K562 (cell line): ENCODE results near the gene PRPF8. TPM values are rescaled to one million over a fixed set of nuclear protein-coding genes. Genes with fewer than 3 reads are reported as not detected.

Source experiments
- ATF1 ChIP-seq, 2 experiments: fragments of 450-650 bp in 1 of 2; IDR thresholded peaks; 2 replicates each; pipeline ENCODE4 v1.6.1; 2016; ENCODE audit warnings: missing compliant biosample characterization in 1 of 2, missing genetic modification characterization in 1 of 2
- CCAR2 ChIP-seq: fragments of 200-400 bp; formaldehyde crosslinking; IDR thresholded peaks from 2 replicates; pipeline ENCODE4 v1.6.1; 2017; ENCODE audit warnings: mild to moderate bottlenecking, low read depth, low read length
- EP400 ChIP-seq: fragments of 450-650 bp; IDR thresholded peaks from 2 replicates; pipeline ENCODE4 v1.6.1; 2017; ENCODE audit warnings: antibody characterized with exemption, mild to moderate bottlenecking, moderate library complexity
- EZH2 ChIP-seq: IDR thresholded peaks from 2 replicates; pipeline ENCODE4 v1.6.1; 2012; ENCODE audit warnings: low read depth, mild to moderate bottlenecking, inconsistent platforms, low read length, borderline replicate concordance
- HDAC1 ChIP-seq, 2 experiments: fragments of 450-650 bp; IDR thresholded peaks; 2 replicates each; pipeline ENCODE4 v1.6.1; 2016 to 2017; ENCODE audit warnings: inconsistent platforms in 1 of 2, mild to moderate bottlenecking in 1 of 2, moderate library complexity in 1 of 2
- MBD2 ChIP-seq: sonication (generic); IDR thresholded peaks from 2 replicates; pipeline ENCODE4 v1.6.1; 2016; ENCODE audit warnings: low read depth, borderline replicate concordance
- NONO ChIP-seq, 2 experiments: fragments of 200-400 bp in 1 of 2; fragments of 450-650 bp in 1 of 2; formaldehyde crosslinking in 1 of 2; IDR thresholded peaks; 2 replicates each; pipeline ENCODE4 v1.6.1; 2017; ENCODE audit warnings: low read depth in 2 of 2, mild to moderate bottlenecking in 2 of 2, moderate library complexity in 2 of 2, low read length in 1 of 2
- PHF8 ChIP-seq: fragments of 200-600 bp; sonication (generic); IDR thresholded peaks from 2 replicates; pipeline ENCODE4 v1.6.1; 2012; ENCODE audit warnings: mixed run types, mild to moderate bottlenecking, inconsistent platforms, low read length, moderate library complexity, borderline replicate concordance
- PHTF2 ChIP-seq: fragments of 250-450 bp; sonication (Bioruptor Pico); IDR thresholded peaks from 2 replicates; pipeline ENCODE4 v1.5.0; 2021; ENCODE audit warnings: mild to moderate bottlenecking
- POLR2B ChIP-seq: fragments of 450-650 bp; IDR thresholded peaks from 2 replicates; pipeline ENCODE4 v1.6.1; 2018; ENCODE audit warnings: low read depth; ENCODE audit not compliant: partially characterized antibody
- RB1 ChIP-seq: fragments of 450-650 bp; IDR thresholded peaks from 2 replicates; pipeline ENCODE4 v1.6.1; 2017; ENCODE audit warnings: low read depth, mild to moderate bottlenecking
- RBBP5 ChIP-seq: fragments of 200-600 bp; sonication (generic); IDR thresholded peaks from 2 replicates; pipeline ENCODE4 v1.6.1; 2012; ENCODE audit warnings: borderline replicate concordance, mild to moderate bottlenecking, low read length, control low read depth, inconsistent platforms; ENCODE audit not compliant: insufficient read depth, poor library complexity, severe bottlenecking
- SRSF1 ChIP-seq: fragments of 200-400 bp; formaldehyde crosslinking; IDR thresholded peaks from 2 replicates; pipeline ENCODE4 v1.6.1; 2017; ENCODE audit warnings: mild to moderate bottlenecking, low read depth, low read length, moderate library complexity
- ZNF23 ChIP-seq: fragments of 250-450 bp; sonication (Bioruptor Pico); IDR thresholded peaks from 2 replicates; pipeline ENCODE4 v1.4.0; 2020; ENCODE audit warnings: mild to moderate bottlenecking
- ZNF57 ChIP-seq: fragments of 450-650 bp; formaldehyde crosslinking; IDR thresholded peaks from 2 replicates; pipeline ENCODE4 v1.4.0; 2020; ENCODE audit warnings: mild to moderate bottlenecking, moderate library complexity
- ZNF696 ChIP-seq: fragments of 250-450 bp; sonication (Bioruptor Pico); conservative IDR thresholded peaks from 2 replicates; pipeline ENCODE4 v1.4.0; 2020; ENCODE audit warnings: mild to moderate bottlenecking, moderate library complexity
- ZNF778 ChIP-seq: fragments of 450-650 bp; formaldehyde crosslinking; IDR thresholded peaks from 2 replicates; pipeline ENCODE4 v1.4.0; 2020; ENCODE audit warnings: mild to moderate bottlenecking, moderate library complexity
- polyA plus RNA-seq, 8 experiments: library from polyadenylated mRNA; depleted of rRNA in 4 of 8; stranded (reverse) in 5 of 8; unstranded in 3 of 8; fragments of >200 nt; fragmentation: Nextera tagmentation in 2 of 8; fragmentation: Illumina TruSeq in 1 of 8; extraction: Ambion mirVana in 2 of 8; extraction: Trizol in 1 of 8; gene quantifications; 2 replicates each; pipeline versions ENCODE4 v1.2.1 to v1.2.3, GENCODE V29; 2011 to 2014; ENCODE audit warnings: inconsistent platforms in 1 of 8, missing spikeins in 1 of 8
- total RNA-seq, 7 experiments: library from RNA; depleted of rRNA in 6 of 7; stranded (reverse); fragments of >200 nt in 6 of 7; fragmentation: Illumina TruSeq in 2 of 7; extraction: Trizol in 2 of 7; gene quantifications; 2 replicates each; pipeline versions ENCODE4 v1.2.1 to v1.2.3, GENCODE V29; 2011 to 2021; ENCODE audit warnings: low replicate concordance in 1 of 7
- TF ChIP-seq, protein P1 (sequence below): fragments of 250-450 bp; sonication (Bioruptor Pico); IDR thresholded peaks from 2 replicates; pipeline ENCODE4 v1.5.0; 2022; ENCODE audit warnings: mild to moderate bottlenecking
- TF ChIP-seq, protein P2 (sequence below): sonication (generic); formaldehyde crosslinking; IDR thresholded peaks from 2 replicates; pipeline ENCODE4 v1.8.0; 2022; ENCODE audit warnings: missing genetic modification reagents, mild to moderate bottlenecking, moderate library complexity, borderline replicate concordance
- TF ChIP-seq, protein P3 (sequence below), 3 experiments: fragments of 200-800 bp in 1 of 3; fragments of 250-450 bp in 1 of 3; fragments of 450-650 bp in 1 of 3; sonication (Bioruptor Pico) in 1 of 3; sonication (Bioruptor generic) in 1 of 3; formaldehyde crosslinking in 1 of 3; IDR thresholded peaks; 2 replicates each; pipeline versions ENCODE4 v1.6.1 to v1.8.0; 2016 to 2022; ENCODE audit warnings: mild to moderate bottlenecking in 2 of 3, missing genetic modification characterization in 2 of 3, missing compliant biosample characterization in 1 of 3, moderate library complexity in 1 of 3

The PRPF8 gene
- total and polyA plus RNA-seq, 9 of the 15 experiments (the other 6 are each of a cell fraction or from before 2014, with no cell fraction given): 64.3 to 294 (median 85.9) TPM

DNA sequence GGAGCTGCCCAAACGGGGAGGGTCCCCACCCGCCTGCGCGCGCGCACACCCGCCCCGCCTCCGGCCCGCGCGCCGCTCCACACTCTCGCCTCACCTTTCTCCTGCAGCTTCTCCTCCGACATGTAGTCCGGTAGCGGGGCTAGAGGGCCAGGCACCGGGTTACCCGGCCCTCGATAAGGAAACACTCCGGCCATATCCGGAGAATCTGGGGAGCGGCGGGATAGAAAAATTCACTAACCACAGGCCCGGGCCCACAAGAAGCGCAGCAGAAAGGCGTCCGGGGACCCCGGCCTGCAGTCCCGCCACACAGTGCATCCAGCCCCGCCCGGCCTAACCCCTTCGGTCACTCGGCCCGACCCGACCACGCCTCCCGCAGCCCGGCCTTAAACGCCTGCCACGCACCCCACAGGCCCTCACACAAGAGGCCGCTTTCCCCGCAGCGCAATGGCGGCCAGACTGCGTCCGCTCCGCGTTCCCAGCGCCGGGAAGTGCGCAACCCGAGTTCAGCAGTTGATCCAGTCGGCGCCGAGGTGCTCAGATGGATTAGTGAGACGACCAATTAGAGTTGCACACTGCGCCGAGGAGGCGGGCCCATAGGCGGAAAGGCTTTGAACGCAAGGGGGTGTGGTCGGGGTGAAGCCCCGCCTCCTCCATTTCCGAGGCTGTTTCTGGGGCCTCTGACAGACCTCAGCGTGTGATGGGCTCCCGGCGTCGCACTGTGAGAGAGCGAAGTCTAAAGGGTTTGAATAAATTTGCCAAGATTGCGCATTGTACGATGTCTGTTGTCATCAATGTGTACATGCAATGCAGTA lies at the start of gene PRPF8 (continued):
- TF ChIP-seq, protein P1, sequence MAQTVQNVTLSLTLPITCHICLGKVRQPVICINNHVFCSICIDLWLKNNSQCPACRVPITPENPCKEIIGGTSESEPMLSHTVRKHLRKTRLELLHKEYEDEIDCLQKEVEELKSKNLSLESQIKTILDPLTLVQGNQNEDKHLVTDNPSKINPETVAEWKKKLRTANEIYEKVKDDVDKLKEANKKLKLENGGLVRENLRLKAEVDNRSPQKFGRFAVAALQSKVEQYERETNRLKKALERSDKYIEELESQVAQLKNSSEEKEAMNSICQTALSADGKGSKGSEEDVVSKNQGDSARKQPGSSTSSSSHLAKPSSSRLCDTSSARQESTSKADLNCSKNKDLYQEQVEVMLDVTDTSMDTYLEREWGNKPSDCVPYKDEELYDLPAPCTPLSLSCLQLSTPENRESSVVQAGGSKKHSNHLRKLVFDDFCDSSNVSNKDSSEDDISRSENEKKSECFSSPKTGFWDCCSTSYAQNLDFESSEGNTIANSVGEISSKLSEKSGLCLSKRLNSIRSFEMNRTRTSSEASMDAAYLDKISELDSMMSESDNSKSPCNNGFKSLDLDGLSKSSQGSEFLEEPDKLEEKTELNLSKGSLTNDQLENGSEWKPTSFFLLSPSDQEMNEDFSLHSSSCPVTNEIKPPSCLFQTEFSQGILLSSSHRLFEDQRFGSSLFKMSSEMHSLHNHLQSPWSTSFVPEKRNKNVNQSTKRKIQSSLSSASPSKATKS (CRISPR knock-in tag): no peak
- no peak for TF ChIP-seq ZNF778
- TF ChIP-seq RBBP5: peak; percentile 73
- no peak for TF ChIP-seq ZNF23 (CRISPR knock-in tag)
- TF ChIP-seq HDAC1 (IDR thresholded peaks at IDR 0.05): peak in 1 of 2 experiments; percentile 19; a peak in 1 of 4 replicates
- TF ChIP-seq CCAR2: no peak
- TF ChIP-seq NONO (IDR thresholded peaks at IDR 0.05; ENCODE audit: low read depth in 2 of 2, low read length in 1 of 2): peak in 1 of 2 experiments; percentile 80; a peak in 1 of 4 replicates
- TF ChIP-seq PHTF2: no peak
- 0 out of 2 replicates have a peak, but pooled peaks have one; percentile 11 for TF ChIP-seq RB1
- no peak for TF ChIP-seq EZH2
- peak; percentile 93 for TF ChIP-seq PHF8
- no peak for TF ChIP-seq ZNF696 (CRISPR knock-in tag)
- TF ChIP-seq MBD2: peak; percentile 93
- no peak for TF ChIP-seq ATF1 (CRISPR knock-in tag; IDR thresholded peaks at IDR 0.05)
- peak; percentile 91 for TF ChIP-seq ATF1 (tag; IDR thresholded peaks at IDR 0.05)
- TF ChIP-seq, protein P2, sequence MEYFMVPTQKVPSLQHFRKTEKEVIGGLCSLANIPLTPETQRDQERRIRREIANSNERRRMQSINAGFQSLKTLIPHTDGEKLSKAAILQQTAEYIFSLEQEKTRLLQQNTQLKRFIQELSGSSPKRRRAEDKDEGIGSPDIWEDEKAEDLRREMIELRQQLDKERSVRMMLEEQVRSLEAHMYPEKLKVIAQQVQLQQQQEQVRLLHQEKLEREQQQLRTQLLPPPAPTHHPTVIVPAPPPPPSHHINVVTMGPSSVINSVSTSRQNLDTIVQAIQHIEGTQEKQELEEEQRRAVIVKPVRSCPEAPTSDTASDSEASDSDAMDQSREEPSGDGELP (CRISPR knock-in tag): peak; percentile 64; the same call in 1 of the 2 replicates
- TF ChIP-seq ZNF57 (CRISPR knock-in tag): no peak
- TF ChIP-seq EP400: peak; percentile 94
- TF ChIP-seq, protein P3, sequence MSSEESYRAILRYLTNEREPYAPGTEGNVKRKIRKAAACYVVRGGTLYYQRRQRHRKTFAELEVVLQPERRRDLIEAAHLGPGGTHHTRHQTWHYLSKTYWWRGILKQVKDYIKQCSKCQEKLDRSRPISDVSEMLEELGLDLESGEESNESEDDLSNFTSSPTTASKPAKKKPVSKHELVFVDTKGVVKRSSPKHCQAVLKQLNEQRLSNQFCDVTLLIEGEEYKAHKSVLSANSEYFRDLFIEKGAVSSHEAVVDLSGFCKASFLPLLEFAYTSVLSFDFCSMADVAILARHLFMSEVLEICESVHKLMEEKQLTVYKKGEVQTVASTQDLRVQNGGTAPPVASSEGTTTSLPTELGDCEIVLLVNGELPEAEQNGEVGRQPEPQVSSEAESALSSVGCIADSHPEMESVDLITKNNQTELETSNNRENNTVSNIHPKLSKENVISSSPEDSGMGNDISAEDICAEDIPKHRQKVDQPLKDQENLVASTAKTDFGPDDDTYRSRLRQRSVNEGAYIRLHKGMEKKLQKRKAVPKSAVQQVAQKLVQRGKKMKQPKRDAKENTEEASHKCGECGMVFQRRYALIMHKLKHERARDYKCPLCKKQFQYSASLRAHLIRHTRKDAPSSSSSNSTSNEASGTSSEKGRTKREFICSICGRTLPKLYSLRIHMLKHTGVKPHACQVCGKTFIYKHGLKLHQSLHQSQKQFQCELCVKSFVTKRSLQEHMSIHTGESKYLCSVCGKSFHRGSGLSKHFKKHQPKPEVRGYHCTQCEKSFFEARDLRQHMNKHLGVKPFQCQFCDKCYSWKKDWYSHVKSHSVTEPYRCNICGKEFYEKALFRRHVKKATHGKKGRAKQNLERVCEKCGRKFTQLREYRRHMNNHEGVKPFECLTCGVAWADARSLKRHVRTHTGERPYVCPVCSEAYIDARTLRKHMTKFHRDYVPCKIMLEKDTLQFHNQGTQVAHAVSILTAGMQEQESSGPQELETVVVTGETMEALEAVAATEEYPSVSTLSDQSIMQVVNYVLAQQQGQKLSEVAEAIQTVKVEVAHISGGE (CRISPR knock-in tag; IDR thresholded peaks at IDR 0.05): peak in 1 of 3 experiments; percentile 55; a peak in 1 of 6 replicates
- TF ChIP-seq POLR2B: peak; percentile 83
- no peak for TF ChIP-seq SRSF1
